Measurements from ENCODE around the gene AP5Z1.

Gene AP5Z1

GRCh38 chr7:4820405-4820966 lies 45.1 kb downstream of the AP5Z1 start:
- no peak for DNase-seq (ENCODE audit: low read depth, low spot score)

- DNase-seq (ENCODE audit: low read depth, low spot score), result no peak
Measured at GRCh38 chr7:4820967-4821471, 45.6 kb downstream of the AP5Z1 start.

DNA sequence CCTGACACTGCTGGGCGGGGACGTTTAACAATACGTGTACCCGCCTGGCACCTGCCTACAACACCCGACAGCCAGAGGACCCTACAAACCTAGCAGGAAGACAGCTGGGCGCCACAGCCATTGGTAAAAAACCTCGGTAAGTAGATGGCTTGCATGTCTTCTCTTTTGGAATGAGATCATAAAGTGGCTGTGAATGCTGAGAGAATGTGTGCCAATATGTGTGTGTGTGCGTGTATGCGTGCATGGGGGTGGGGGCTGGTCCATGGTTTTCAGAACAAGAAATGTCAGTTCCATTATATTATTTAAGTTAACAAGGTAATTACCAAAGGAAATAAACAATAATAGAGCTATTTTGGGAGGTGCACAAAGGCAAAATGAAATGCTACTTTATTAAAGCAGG lies 47.3 kb downstream of the AP5Z1 start:
- no peak for DNase-seq (ENCODE audit: low read depth, low spot score)

GRCh38 chr7:4823441-4824119 lies 48.2 kb downstream of the AP5Z1 start:
- DNase-seq (ENCODE audit: low read depth, low spot score), result no peak

DNA sequence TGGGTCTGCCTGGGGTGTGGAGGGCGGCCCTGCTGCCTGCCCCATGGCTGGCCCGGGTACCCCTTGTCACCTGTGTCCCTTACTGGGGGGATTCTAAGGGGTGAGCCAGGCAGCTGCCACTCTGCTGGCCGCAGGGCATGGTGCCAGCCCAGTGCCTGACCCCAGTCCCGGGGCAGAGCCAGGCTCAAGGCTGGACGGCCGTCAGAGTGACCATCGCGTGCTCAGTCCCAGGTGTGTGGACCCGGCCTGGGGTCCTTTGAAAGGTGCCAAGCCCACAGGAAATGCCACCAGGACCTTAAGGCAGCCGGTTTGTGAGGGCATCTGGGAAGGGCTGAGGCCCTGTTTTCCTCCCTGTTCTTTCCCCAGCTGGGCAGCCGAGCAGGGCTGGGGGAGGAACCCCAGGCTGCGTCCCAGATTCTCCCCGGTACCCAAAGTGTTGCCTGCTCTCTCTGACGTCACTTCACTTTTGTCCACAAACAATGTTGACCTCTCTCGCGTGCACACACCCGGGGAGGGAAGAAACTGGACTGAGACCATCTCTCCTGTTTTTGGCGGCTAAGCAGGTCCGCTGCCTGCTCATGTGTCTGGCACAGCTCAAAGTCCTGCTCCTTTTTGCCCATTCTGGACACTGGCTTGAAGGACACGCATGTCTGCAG lies 48.8 kb downstream of the AP5Z1 start:
- no peak for DNase-seq (ENCODE audit: low read depth, low spot score)

DNA sequence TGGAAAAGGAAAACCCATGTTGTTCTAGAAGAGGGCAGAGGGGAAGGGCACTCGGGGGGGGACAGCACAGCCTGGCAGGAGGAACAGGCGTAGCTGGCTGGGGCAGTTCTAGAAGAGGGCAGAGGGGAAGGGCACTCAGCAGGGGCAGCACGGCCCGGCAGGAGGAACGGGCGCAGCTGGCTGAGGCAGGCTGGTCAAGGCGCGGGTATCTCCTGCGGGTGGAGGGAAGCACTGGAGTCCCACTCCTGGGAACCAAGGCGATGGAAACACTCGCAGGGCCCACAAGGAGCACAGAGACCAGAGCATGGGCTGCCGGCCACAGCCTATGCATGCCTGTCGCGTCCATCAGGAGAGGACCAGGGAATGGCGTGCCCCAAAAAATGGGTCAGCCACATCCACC lies 49.7 kb downstream of the AP5Z1 start:
- DNase-seq (ENCODE audit: low read depth, low spot score), result no peak

- DNase-seq (ENCODE audit: low read depth, low spot score), result no peak
Measured at GRCh38 chr7:4828720-4829383, 53.4 kb downstream of the AP5Z1 start.

- peak; percentile 67 for DNase-seq (ENCODE audit: low read depth, low spot score)
Measured at GRCh38 chr7:4830176-4830575, 54.8 kb downstream of the AP5Z1 start.

DNA sequence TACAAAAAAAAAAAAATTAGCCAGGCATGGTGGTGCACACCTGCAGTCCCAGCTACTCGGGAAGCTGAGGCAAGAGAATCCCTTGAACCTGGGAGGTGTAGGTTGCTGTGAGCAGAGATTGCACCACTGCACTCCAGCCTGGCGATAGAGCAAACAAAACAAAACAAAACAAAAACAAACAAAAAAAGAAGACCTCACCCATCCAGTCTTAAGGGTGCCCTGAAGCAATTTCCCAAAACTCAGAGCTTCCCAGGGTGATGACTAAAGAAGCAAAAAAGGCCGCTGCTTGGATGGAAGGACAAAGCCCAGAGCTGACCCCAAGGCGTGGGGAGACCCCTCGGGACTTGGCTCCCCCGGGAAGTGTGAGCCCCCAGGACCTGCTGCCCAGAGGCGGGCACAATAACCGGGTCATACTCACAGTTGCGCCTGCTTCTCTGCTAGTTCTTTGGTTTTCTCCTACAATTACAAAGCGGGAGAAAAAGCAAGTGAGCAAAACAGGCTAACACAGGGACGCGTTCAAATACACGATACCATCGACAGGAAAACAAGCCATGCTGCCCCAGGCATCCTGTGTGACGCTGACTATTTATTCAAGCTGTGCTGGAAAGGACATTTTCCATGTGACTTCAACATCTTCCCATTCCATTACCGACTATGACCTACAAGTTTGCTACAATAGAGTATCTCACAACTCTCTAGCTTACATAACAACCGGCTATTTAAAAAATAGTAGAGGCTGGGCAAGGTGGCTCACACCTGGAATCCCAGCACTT lies 56.5 kb downstream of the AP5Z1 start:
- DNase-seq (ENCODE audit: low read depth, low spot score), result no peak

DNA sequence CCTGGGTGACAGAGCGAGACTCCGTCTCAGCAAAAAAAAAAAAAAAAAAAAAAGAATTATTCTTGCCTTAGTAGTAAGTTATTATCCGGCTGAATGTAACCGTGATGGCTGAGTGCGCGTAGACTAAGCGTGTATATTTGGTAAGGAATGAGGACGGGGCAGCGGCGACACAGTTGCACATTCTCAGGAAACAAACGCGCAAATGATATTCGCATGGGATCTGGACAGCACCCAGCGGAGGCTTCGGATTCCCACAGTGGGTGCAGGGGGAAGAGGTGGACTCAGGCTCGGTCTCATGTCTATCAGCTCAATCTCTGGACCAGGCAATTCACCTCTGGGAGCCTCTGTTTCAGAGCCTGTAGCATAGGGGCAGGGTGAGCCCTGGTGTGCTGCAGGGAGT lies 57.3 kb downstream of the AP5Z1 start:
- DNase-seq (ENCODE audit: low read depth, low spot score), result no peak

DNA sequence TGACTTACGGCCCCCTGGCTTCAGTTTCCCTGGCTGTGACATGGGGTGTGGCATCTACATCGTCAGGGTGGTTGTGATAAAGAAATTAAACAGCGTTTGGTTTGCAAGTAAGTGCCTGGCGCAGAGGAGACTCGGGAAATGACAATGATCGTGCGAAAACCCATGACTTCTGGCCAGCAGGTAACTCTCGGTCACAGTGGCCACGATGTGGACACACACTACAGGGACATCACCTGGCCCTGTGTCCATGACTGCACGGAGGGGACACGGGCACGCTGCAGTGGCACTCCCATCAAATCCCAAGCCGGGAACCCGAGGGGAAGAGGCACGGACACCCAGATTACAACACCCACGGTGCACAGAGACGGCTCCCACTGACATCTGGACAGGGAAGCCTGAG lies 57.8 kb downstream of the AP5Z1 start:
- no peak for DNase-seq (ENCODE audit: low read depth, low spot score)

DNA sequence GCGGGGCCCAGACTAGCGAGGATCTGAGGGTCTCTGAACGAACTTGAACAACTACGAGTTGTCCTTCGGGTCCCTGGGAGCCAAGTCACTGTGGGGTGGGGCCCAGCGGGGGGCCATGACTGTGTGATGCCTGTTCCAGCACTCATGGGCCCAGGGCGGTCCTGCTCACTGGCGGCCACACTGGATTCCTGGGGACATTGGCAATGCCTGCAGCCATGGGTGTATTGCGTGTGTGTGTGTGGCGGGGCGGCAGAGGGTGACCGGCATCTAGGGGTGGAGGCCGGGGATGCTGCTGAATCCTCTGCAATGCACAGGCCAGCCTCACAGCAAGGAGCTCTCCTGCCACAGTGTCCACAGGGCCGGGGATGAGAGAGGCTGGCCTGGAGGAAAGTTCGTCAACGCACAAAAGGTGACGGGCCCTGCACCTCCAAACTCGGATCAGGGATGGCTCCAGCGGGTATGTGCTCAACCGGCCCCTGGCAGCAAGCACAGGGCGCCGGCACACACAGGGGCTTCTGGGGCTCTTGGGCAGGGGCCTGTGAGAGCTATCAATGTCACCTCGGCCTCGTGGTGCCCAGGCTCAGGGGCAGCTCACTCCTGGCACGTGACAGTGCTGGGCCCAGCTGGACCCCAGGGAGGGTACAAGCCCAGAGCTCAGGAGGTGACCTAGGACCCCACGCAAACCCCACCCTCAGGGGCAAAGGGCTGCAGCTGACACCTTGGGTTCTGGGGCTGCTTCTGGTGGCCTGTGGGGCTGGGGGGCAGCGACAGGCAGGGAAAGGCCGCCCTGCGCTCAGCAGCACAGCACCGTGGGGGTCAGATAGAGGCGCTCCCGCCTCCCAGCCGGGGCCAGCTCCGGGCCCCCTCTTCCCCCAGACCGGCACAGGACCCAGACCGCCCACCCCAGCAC lies 58.5 kb downstream of the AP5Z1 start:
- no peak for DNase-seq (ENCODE audit: low read depth, low spot score)

DNA sequence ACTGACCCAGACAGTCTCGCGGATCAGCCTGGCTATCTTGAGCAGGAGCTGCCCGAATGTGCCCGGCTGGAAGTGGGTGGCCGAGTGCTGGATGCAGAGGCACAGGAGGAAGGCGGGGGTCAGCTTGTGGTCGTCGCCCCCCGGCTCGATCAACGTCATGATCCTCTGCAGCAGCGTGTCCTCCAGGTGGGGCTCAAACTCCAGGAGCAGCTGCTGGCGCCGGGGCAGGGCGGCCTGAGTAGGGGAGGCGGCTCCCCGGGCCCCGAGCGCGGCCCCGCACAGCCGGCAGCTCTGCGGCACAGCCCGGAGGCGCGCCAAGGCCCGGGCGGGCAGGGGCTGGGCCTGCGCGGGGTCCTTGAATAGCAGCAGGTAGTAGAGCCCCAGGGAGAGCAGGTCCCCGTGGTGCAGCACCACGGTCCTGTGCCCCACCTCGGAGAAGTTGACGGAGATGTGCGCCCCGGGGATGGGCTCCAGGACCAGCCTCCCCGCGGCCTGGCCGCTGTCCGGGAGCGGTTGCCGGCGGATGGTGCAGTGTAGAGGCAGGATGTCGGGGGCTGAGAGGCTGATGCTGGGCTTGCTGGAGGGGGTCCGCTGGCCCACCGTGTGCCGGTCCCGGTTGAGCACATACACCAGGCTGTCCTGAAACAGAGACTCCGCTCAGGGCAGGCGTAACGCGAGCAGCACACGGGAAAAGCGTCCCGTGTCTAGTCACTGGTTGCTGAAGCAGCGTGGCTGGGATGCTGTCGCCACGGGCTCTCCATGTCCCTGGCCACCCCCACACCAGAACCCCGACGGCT lies 59.4 kb downstream of the AP5Z1 start:
- no peak for DNase-seq (ENCODE audit: low read depth, low spot score)

GRCh38 chr7:4835398-4836205 lies 60.2 kb downstream of the AP5Z1 start:
- no peak for DNase-seq (ENCODE audit: low read depth, low spot score)

- DNase-seq (ENCODE audit: low read depth, low spot score), result no peak
Measured at GRCh38 chr7:4836206-4836661, 60.8 kb downstream of the AP5Z1 start.

- no peak for DNase-seq (ENCODE audit: low read depth, low spot score)
Measured at GRCh38 chr7:4837041-4837802, 61.8 kb downstream of the AP5Z1 start.

DNA sequence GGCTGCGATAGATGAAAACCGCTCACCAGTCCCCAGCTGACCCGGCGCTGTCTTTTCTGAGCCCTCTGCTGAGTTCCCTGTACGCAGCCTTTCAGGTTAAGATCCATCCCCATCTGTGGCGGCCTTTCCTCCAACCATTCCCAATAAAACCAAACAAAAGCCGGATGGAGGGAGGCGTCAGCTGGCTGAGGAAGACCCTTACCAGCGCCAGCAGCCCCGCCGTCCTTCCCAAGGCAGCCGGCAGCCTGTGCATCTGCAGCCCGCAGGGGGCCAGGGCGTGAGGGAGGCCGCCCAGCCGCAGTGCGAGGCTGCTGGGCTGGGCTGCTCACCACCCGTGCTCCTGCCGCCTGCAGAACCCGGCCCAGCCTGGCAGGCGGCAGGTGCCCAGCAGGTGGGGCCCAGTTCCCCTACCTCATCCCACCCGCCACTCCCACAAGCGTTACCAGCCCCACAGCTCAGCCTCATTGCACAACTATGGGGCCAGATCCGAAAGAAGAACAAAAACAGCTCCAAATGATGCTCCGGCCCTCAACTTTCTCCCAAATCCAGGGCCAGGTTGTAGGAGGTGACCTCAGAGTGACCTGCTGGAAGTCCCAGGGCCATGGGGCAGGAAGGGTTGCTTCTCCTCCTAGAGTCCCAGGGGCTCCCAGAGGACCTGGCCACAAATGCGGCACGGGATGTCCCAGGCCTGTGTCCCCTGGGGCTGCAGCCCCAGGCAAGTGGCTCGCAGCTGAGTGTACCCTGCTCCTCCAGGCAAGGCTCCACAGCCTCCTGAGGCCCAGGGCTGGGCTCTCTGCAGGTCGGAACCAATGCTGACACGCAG lies 62.6 kb downstream of the AP5Z1 start:
- DNase-seq (ENCODE audit: low read depth, low spot score), result no peak

All from iPS DF 19.7 (cell line).